HepG2 (cell line): ENCODE data around the gene COL6A6. TPM values are rescaled to one million over a fixed set of nuclear protein-coding genes. Genes with fewer than 3 reads are reported as not detected.

ENCODE experiments used
- ATAC-seq: fragments of 200-7000 bp; cut with Tn5 transposase; 3 replicates; pipeline ENCODE4 v1.9.1; 2020; ENCODE audit warnings: mild to moderate bottlenecking, moderate library complexity
- BruUV-seq: library from RNA; stranded (reverse); fragments of 400-500 nt; replicated peaks from 2 replicates; lab custom pipeline; 2021; lab: Mats Ljungman, UMichigan
- CTCF ChIA-PET: fragments of 300-600 bp; formaldehyde crosslinking; extraction: SDS; loops from one replicate; lab custom pipeline; 2021; ENCODE audit warnings: low total read pairs, inconsistent platforms, low intra/inter-chr PET ratio; lab: Yijun Ruan, JAX
- POLR2A ChIA-PET: fragments of 350-600 bp; sonication (Branson Sonifier 250); formaldehyde crosslinking; loops from one replicate; lab custom pipeline; 2020; ENCODE audit warnings: antibody characterized with exemption, inconsistent platforms; lab: Yijun Ruan, JAX
- DNase-seq: peaks from one replicate; pipeline ENCODE4 v3.0.0-alpha.2; 2015; ENCODE audit warnings: low spot score
- FAIRE-seq: peaks from 3 replicates; lab custom pipeline; 2011; peaks lifted over from hg19 to GRCh38; lab: Jason Lieb, UNC
- H2AFZ ChIP-seq: one replicate; pipeline ENCODE4 v1.6.1; 2011; ENCODE audit warnings: low read length, inconsistent platforms
- H3K27ac ChIP-seq: fragments of 300-600 bp; 3 replicates; pipeline ENCODE4 v1.8.0; 2011; ENCODE audit warnings: mixed run types, mild to moderate bottlenecking, mixed read lengths, low read length, inconsistent platforms; ENCODE audit not compliant: insufficient read depth; ENCODE audit errors: extremely low read length
- H3K27me3 ChIP-seq, 2 experiments: fragments of 200-600 bp in 1 of 2; 2 replicates in 1 of 2; 3 replicates in 1 of 2; pipeline versions ENCODE4 v1.6.0 to v1.8.0; 2011; ENCODE audit warnings: low read length in 2 of 2, mild to moderate bottlenecking in 2 of 2, moderate library complexity in 2 of 2, inconsistent platforms in 1 of 2; ENCODE audit not compliant: insufficient read depth in 2 of 2, control insufficient read depth in 1 of 2
- H3K36me3 ChIP-seq, 2 experiments: fragments of 200-600 bp in 1 of 2; replicated peaks in 1 of 2; 2 replicates in 1 of 2; 3 replicates in 1 of 2; pipeline versions ENCODE4 v1.5.1 to v1.8.0; 2011; ENCODE audit warnings: low read length in 2 of 2, inconsistent platforms in 1 of 2; ENCODE audit not compliant: insufficient read depth in 2 of 2, control insufficient read depth in 1 of 2
- H3K4me1 ChIP-seq: 2 replicates; pipeline ENCODE4 v1.5.1; 2012; ENCODE audit warnings: low read length, inconsistent platforms; ENCODE audit not compliant: insufficient read depth
- H3K4me2 ChIP-seq: 2 replicates; pipeline ENCODE4 v1.6.0; 2011; ENCODE audit warnings: low read depth, low read length, inconsistent platforms
- H3K4me3 ChIP-seq, 3 experiments: fragments of 200-600 bp in 1 of 3; sonication (generic), shearing (Covaris generic) in 1 of 3; replicated peaks in 1 of 3; 2 replicates each; pipeline ENCODE4 v1.5.1; 2011 to 2016; ENCODE audit warnings: low read length in 3 of 3, inconsistent platforms in 2 of 3, low read depth in 2 of 3, mild to moderate bottlenecking in 2 of 3, control low read depth in 1 of 3, mixed read lengths in 1 of 3; ENCODE audit not compliant: insufficient read depth in 1 of 3
- H3K79me2 ChIP-seq: one replicate; pipeline ENCODE4 v1.6.1; 2011; ENCODE audit warnings: low read length, inconsistent platforms; ENCODE audit not compliant: insufficient read depth
- H3K9ac ChIP-seq: 2 replicates; pipeline ENCODE4 v1.6.0; 2011; ENCODE audit warnings: mild to moderate bottlenecking, low read depth, low read length, inconsistent platforms; ENCODE audit not compliant: insufficient read depth
- H3K9me3 ChIP-seq: 2 replicates; pipeline ENCODE4 v1.5.1; 2012; ENCODE audit warnings: mild to moderate bottlenecking, low read length
- H4K20me1 ChIP-seq: 2 replicates; pipeline ENCODE4 v1.6.0; 2011; ENCODE audit warnings: inconsistent platforms, mild to moderate bottlenecking, low read length, moderate library complexity; ENCODE audit not compliant: insufficient read depth
- CEBPB ChIP-seq: IDR thresholded peaks from 2 replicates; pipeline ENCODE4 v1.6.1; 2011; ENCODE audit warnings: low read depth, low read length, improper control_type of control experiment, borderline replicate concordance
- GABPA ChIP-seq, 2 experiments: IDR thresholded peaks; 2 replicates each; pipeline ENCODE4 v1.6.1; 2011 to 2016; ENCODE audit warnings: low read depth in 2 of 2, low read length in 1 of 2, missing biosample characterization in 1 of 2, missing genetic modification characterization in 1 of 2
- HMG20B ChIP-seq: conservative IDR thresholded peaks from 2 replicates; pipeline ENCODE4 v1.6.1; 2016; ENCODE audit warnings: missing genetic modification reagents, missing compliant biosample characterization
- RORA ChIP-seq: sonication (generic); formaldehyde crosslinking; IDR thresholded peaks from 2 replicates; pipeline ENCODE4 v1.5.0; 2020; ENCODE audit warnings: mild to moderate bottlenecking, missing genetic modification reagents, moderate library complexity
- ZNF101 ChIP-seq: sonication (generic); formaldehyde crosslinking; IDR thresholded peaks from 2 replicates; pipeline ENCODE4 v1.4.0; 2020; ENCODE audit warnings: mild to moderate bottlenecking, low read depth, missing genetic modification reagents, borderline replicate concordance
- ZNF670 ChIP-seq: sonication (generic); formaldehyde crosslinking; IDR thresholded peaks from 2 replicates; pipeline ENCODE4 v1.8.0; 2022; ENCODE audit warnings: mild to moderate bottlenecking, missing genetic modification reagents, borderline replicate concordance
- WGBS: methylation state at CpG from one replicate; pipeline ENCODE4 v1.1.6; 2017; ENCODE audit warnings: low lambda C conversion rate; 5-methylcytosine and 5-hydroxymethylcytosine counted together
- in situ Hi-C: cut with HindIII; loops from 2 replicates; pipeline ENCODE4 v1.10.0; 2017; ENCODE audit warnings: low pct_unique_long_range_greater_than_20kb; ENCODE audit not compliant: extremely low pct_ligation_motif_present
- intact Hi-C: fragments of 100-400 bp; cut with micrococcal nuclease; formaldehyde crosslinking; loops from one replicate; pipeline ENCODE4 v1.10.0; 2022; ENCODE audit not compliant: unreplicated experiment
- polyA plus RNA-seq, 8 experiments: library from polyadenylated mRNA; depleted of rRNA in 3 of 8; stranded (reverse) in 7 of 8; unstranded in 1 of 8; fragments of >200 nt; fragmentation: Illumina TruSeq in 4 of 8; extraction: Trizol in 4 of 8; gene quantifications; 2 replicates each; pipeline versions ENCODE4 v1.2.1 to v1.2.3, GENCODE V29; 2011 to 2016; ENCODE audit warnings: low read depth in 4 of 8, missing spikeins in 1 of 8, mixed read lengths in 1 of 8; ENCODE audit not compliant: insufficient read depth in 1 of 8
- total RNA-seq, 5 experiments: library from RNA; depleted of rRNA; stranded (reverse); fragments of >200 nt; fragmentation: Illumina TruSeq; extraction: Trizol; gene quantifications; 2 replicates each; pipeline ENCODE4 v1.2.3, GENCODE V29; 2016; ENCODE audit warnings: low read depth in 1 of 5
- TF ChIP-seq, protein P1 (sequence below): sonication (generic); formaldehyde crosslinking; IDR thresholded peaks from 2 replicates; pipeline ENCODE4 v1.8.0; 2022; ENCODE audit warnings: mild to moderate bottlenecking, missing genetic modification reagents
- TF ChIP-seq, protein P2 (sequence below): sonication (generic); formaldehyde crosslinking; IDR thresholded peaks from 2 replicates; pipeline ENCODE4 v1.4.0; 2020; ENCODE audit warnings: mild to moderate bottlenecking, missing genetic modification reagents
- TF ChIP-seq, protein P3 (sequence below): sonication (generic); formaldehyde crosslinking; IDR thresholded peaks from 2 replicates; pipeline ENCODE4 v1.4.0; 2020; ENCODE audit warnings: mild to moderate bottlenecking, low read depth, missing genetic modification reagents

The COL6A6 gene
- total and polyA plus RNA-seq, 2 of the 13 experiments (the other 11 are each of a cell fraction or from before 2014, with no cell fraction given), result not detected

GRCh38 chr3:130529486-130530215 is 12.7 kb downstream of the COL6A6 start:
- Histone ChIP-seq H3K4me1 (no peaks in the 10 kb centered on the region), H3K79me2 (no peaks in the 10 kb centered on the region), H3K36me3 (no peaks in the 10 kb centered on the region), H4K20me1 (no peaks in the 10 kb centered on the region), H3K9ac (no peak overlapping the region), H3K9me3 (no peaks in the 10 kb centered on the region), H3K27ac (no peak overlapping the region), H2AFZ (no peak overlapping the region), H3K27me3 (peaks cover 0 to 2% of the 10 kb centered on the region in 2 experiments; a peak in 4 of 5 replicates), H3K4me2 (no peak overlapping the region), H3K4me3 (no peak overlapping the region)
- intact Hi-C loops (loop anchor here (10.0 kb wide), 1 partner anchor 375 kb away; no protein-coding TSS in a partner anchor), in situ Hi-C loops (no loop called here)
- DNase-seq (no peak), ATAC-seq (no peak), FAIRE-seq (no peak)
- WGBS, result 0% methylated on average over 3 of the region's 5 CpGs
- ChIA-PET CTCF (no interaction called here), POLR2A (no interaction called here)
- BruUV-seq, result no TSS peak
- TF ChIP-seq ZNF101 (no peak), HMG20B (CRISPR knock-in tag) (no peak), RORA (CRISPR knock-in tag) (no peak), CEBPB (no peak), ZNF670 (CRISPR knock-in tag) (no peak), GABPA (IDR thresholded peaks at IDR 0.05; ENCODE audit: low read depth, low read length) (no peak), GABPA (CRISPR knock-in tag; IDR thresholded peaks at IDR 0.05; ENCODE audit: low read depth) (no peak)
- TF ChIP-seq, protein P1, sequence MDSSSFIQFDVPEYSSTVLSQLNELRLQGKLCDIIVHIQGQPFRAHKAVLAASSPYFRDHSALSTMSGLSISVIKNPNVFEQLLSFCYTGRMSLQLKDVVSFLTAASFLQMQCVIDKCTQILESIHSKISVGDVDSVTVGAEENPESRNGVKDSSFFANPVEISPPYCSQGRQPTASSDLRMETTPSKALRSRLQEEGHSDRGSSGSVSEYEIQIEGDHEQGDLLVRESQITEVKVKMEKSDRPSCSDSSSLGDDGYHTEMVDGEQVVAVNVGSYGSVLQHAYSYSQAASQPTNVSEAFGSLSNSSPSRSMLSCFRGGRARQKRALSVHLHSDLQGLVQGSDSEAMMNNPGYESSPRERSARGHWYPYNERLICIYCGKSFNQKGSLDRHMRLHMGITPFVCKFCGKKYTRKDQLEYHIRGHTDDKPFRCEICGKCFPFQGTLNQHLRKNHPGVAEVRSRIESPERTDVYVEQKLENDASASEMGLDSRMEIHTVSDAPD (CRISPR knock-in tag), result no peak
- TF ChIP-seq, protein P2, sequence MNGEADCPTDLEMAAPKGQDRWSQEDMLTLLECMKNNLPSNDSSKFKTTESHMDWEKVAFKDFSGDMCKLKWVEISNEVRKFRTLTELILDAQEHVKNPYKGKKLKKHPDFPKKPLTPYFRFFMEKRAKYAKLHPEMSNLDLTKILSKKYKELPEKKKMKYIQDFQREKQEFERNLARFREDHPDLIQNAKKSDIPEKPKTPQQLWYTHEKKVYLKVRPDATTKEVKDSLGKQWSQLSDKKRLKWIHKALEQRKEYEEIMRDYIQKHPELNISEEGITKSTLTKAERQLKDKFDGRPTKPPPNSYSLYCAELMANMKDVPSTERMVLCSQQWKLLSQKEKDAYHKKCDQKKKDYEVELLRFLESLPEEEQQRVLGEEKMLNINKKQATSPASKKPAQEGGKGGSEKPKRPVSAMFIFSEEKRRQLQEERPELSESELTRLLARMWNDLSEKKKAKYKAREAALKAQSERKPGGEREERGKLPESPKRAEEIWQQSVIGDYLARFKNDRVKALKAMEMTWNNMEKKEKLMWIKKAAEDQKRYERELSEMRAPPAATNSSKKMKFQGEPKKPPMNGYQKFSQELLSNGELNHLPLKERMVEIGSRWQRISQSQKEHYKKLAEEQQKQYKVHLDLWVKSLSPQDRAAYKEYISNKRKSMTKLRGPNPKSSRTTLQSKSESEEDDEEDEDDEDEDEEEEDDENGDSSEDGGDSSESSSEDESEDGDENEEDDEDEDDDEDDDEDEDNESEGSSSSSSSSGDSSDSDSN (CRISPR knock-in tag), result no peak
- TF ChIP-seq, protein P3, sequence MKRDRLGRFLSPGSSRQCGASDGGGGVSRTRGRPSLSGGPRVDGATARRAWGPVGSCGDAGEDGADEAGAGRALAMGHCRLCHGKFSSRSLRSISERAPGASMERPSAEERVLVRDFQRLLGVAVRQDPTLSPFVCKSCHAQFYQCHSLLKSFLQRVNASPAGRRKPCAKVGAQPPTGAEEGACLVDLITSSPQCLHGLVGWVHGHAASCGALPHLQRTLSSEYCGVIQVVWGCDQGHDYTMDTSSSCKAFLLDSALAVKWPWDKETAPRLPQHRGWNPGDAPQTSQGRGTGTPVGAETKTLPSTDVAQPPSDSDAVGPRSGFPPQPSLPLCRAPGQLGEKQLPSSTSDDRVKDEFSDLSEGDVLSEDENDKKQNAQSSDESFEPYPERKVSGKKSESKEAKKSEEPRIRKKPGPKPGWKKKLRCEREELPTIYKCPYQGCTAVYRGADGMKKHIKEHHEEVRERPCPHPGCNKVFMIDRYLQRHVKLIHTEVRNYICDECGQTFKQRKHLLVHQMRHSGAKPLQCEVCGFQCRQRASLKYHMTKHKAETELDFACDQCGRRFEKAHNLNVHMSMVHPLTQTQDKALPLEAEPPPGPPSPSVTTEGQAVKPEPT (CRISPR knock-in tag), result no peak
